ENCODE measurements around the gene TRIM2. TPM values are rescaled to one million over a fixed set of nuclear protein-coding genes. Genes with fewer than 3 reads are reported as not detected.

TRIM2 gene
- total RNA-seq, 1 experiment from 2014 or later: 41.4 TPM

DNA sequence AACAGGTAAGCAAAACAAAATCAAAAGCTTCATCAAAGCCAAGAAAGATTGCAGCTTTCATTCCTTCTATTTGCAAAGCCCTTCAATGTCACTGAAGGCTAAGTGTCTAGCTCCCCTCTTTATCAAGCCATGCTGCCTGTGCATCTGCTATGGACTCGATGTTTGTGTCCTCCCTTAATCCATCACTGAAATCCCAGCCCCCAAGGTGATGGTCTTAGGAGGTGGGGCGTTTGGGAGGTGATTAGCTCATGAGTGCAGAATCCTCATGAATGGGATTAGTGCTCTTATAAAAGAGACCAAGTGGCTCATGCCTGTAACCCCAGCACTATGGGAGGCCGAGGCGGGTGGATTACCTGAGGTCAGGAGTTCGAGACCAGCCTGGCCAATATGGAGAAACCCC, 6.9 kb upstream of the TRIM2 start:
- ATAC-seq: no peak
- H3K4me3 ChIP-seq (replicated peaks in 1 of 2; ENCODE audit: low read depth in 1 of 2, low read length in 2 of 2): no peak overlapping the region
- no TSS peak for BruUV-seq (replicated peaks)
- H2AFZ ChIP-seq (ENCODE audit: low read depth, low read length, poor library complexity, severe bottlenecking): no peak overlapping the region
- no peak overlapping the region for H3K27ac ChIP-seq (ENCODE audit: low read depth, low read length)
- TF ChIP-seq EZH2 (IDR thresholded peaks at IDR 0.05): no peak
- no peak for TF ChIP-seq MAX (IDR thresholded peaks at IDR 0.05)
- no peak for TF ChIP-seq ZNF274 (IDR thresholded peaks at IDR 0.05; ENCODE audit: low read depth, low read length)
- no peak for TF ChIP-seq YY1 (IDR thresholded peaks at IDR 0.05; ENCODE audit: extremely low read depth, insufficient replicate concordance, low read depth, low read length)
- no peak for TF ChIP-seq CBX3 (IDR thresholded peaks at IDR 0.05; ENCODE audit: low read depth)
- TF ChIP-seq RAD21 (IDR thresholded peaks at IDR 0.05; ENCODE audit: low read depth): no peak
- no peak for TF ChIP-seq JUND (IDR thresholded peaks at IDR 0.05)
- TF ChIP-seq CEBPB (IDR thresholded peaks at IDR 0.05; ENCODE audit: low read depth): no peak
- intact Hi-C loops (cut with micrococcal nuclease): no loop called here
- CTCF ChIA-PET: no interaction called here
- no peak overlapping the region for H3K4me2 ChIP-seq (ENCODE audit: low read length)
- RAD21 ChIA-PET (ENCODE audit: low non-redundant PET in 1 of 2, low total read pairs in 2 of 2, uncharacterized antibody in 2 of 2, unreplicated experiment in 2 of 2): interaction anchor here in 1 of 2 experiments (0.7 kb wide), 1 partner anchor 8 kb away, joined by 3 read pairs; no protein-coding TSS in a partner anchor
- no peaks in the 10 kb centered on the region for H3K9me3 ChIP-seq (ENCODE audit: control insufficient read depth in 1 of 2, insufficient read depth in 1 of 2, low read depth in 1 of 2, low read length in 2 of 2)
- no peaks in the 10 kb centered on the region for H4K20me1 ChIP-seq (ENCODE audit: insufficient read depth)
- no peaks in the 10 kb centered on the region for H3K79me2 ChIP-seq (ENCODE audit: insufficient read depth, low read length)
- no peaks in the 10 kb centered on the region for H3K27me3 ChIP-seq (ENCODE audit: insufficient read depth, low read length)
- no peaks in the 10 kb centered on the region for H3K4me1 ChIP-seq (ENCODE audit: control insufficient read depth in 1 of 2, insufficient read depth in 2 of 2, low read length in 2 of 2)
- no peaks in the 10 kb centered on the region for H3K9me2 ChIP-seq (ENCODE audit: insufficient read depth)
- no peaks in the 10 kb centered on the region for H3K36me3 ChIP-seq (ENCODE audit: control insufficient read depth in 1 of 2, insufficient read depth in 2 of 2, low read length in 2 of 2)
- no peak overlapping the region for H3K9ac ChIP-seq (ENCODE audit: low read length)
- POLR2A ChIA-PET: no interaction called here
- DNase-seq (ENCODE audit: low read depth, low spot score): no peak

DNA sequence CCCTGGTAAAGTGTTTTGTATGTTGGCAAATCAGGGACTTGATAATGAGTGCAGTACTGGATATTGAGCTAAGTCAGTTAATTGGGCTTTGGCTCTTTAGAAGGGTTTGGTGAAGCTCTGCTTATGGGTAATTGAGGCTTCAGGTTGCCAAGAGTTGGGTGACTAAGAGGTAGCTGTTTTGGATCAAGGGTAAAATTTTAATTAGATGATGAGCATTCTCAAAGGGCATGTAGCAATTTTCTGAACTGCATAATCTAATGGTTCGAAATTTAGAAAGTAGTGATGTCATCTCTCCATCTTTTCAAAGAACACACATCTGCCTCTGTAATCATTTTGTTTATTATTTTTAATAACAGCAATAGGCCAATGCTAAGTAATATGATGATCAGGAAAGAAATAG, 5.5 kb upstream of the TRIM2 start:
- intact Hi-C loops (cut with micrococcal nuclease): no loop called here

More for the DNA sequence above, 5.5 kb upstream of the TRIM2 start:
- H3K79me2 ChIP-seq (ENCODE audit: insufficient read depth, low read length): no peaks in the 10 kb centered on the region
- no peaks in the 10 kb centered on the region for H3K36me3 ChIP-seq (ENCODE audit: control insufficient read depth in 1 of 2, insufficient read depth in 2 of 2, low read length in 2 of 2)
- H3K4me3 ChIP-seq (replicated peaks in 1 of 2; ENCODE audit: low read depth in 1 of 2, low read length in 2 of 2): no peak overlapping the region
- no peak for TF ChIP-seq SIN3A (IDR thresholded peaks at IDR 0.05; ENCODE audit: low read depth)
- no peak for TF ChIP-seq JUND (IDR thresholded peaks at IDR 0.05)
- TF ChIP-seq, protein P1, sequence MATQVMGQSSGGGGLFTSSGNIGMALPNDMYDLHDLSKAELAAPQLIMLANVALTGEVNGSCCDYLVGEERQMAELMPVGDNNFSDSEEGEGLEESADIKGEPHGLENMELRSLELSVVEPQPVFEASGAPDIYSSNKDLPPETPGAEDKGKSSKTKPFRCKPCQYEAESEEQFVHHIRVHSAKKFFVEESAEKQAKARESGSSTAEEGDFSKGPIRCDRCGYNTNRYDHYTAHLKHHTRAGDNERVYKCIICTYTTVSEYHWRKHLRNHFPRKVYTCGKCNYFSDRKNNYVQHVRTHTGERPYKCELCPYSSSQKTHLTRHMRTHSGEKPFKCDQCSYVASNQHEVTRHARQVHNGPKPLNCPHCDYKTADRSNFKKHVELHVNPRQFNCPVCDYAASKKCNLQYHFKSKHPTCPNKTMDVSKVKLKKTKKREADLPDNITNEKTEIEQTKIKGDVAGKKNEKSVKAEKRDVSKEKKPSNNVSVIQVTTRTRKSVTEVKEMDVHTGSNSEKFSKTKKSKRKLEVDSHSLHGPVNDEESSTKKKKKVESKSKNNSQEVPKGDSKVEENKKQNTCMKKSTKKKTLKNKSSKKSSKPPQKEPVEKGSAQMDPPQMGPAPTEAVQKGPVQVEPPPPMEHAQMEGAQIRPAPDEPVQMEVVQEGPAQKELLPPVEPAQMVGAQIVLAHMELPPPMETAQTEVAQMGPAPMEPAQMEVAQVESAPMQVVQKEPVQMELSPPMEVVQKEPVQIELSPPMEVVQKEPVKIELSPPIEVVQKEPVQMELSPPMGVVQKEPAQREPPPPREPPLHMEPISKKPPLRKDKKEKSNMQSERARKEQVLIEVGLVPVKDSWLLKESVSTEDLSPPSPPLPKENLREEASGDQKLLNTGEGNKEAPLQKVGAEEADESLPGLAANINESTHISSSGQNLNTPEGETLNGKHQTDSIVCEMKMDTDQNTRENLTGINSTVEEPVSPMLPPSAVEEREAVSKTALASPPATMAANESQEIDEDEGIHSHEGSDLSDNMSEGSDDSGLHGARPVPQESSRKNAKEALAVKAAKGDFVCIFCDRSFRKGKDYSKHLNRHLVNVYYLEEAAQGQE (IDR thresholded peaks at IDR 0.05; ENCODE audit: low read depth): no peak
- no peak for TF ChIP-seq CBX3 (IDR thresholded peaks at IDR 0.05; ENCODE audit: low read depth)
- TF ChIP-seq EZH2phosphoT487 (IDR thresholded peaks at IDR 0.05; ENCODE audit: borderline replicate concordance): no peak
- no peak for TF ChIP-seq SRF (IDR thresholded peaks at IDR 0.05; ENCODE audit: low read depth)
- TF ChIP-seq YY1 (IDR thresholded peaks at IDR 0.05; ENCODE audit: extremely low read depth, insufficient replicate concordance, low read depth, low read length): no peak
- no peak for TF ChIP-seq EZH2 (IDR thresholded peaks at IDR 0.05)
- TF ChIP-seq RAD21 (IDR thresholded peaks at IDR 0.05; ENCODE audit: low read depth): no peak
- no peak for TF ChIP-seq ZNF274 (IDR thresholded peaks at IDR 0.05; ENCODE audit: low read depth, low read length)
- no peak for TF ChIP-seq MAX (IDR thresholded peaks at IDR 0.05)
- TF ChIP-seq CEBPB (IDR thresholded peaks at IDR 0.05; ENCODE audit: low read depth): no peak
- TF ChIP-seq FOSL1 (IDR thresholded peaks at IDR 0.05; ENCODE audit: low read depth): no peak
- ChIA-PET RAD21 (ENCODE audit: low non-redundant PET in 1 of 2, low total read pairs in 2 of 2, uncharacterized antibody in 2 of 2, unreplicated experiment in 2 of 2) (no interaction called here), CTCF (no interaction called here), POLR2A (no interaction called here)
- peak overlapping the region; percentile 20 for H2AFZ ChIP-seq (ENCODE audit: low read depth, low read length, poor library complexity, severe bottlenecking)
- no peak for DNase-seq (ENCODE audit: low read depth, low spot score)
- H3K27me3 ChIP-seq (ENCODE audit: insufficient read depth, low read length): no peaks in the 10 kb centered on the region
- no peaks in the 10 kb centered on the region for H4K20me1 ChIP-seq (ENCODE audit: insufficient read depth)
- no peaks in the 10 kb centered on the region for H3K9me2 ChIP-seq (ENCODE audit: insufficient read depth)
- BruUV-seq (replicated peaks): no TSS peak
- H3K9ac ChIP-seq (ENCODE audit: low read length): no peak overlapping the region
- H3K4me2 ChIP-seq (ENCODE audit: low read length): no peak overlapping the region
- no peak for ATAC-seq
- H3K9me3 ChIP-seq (ENCODE audit: control insufficient read depth in 1 of 2, insufficient read depth in 1 of 2, low read depth in 1 of 2, low read length in 2 of 2): no peaks in the 10 kb centered on the region
- peaks cover 5% of the 10 kb centered on the region in 2 experiments; a peak in 3 of 4 replicates for H3K4me1 ChIP-seq (ENCODE audit: control insufficient read depth in 1 of 2, insufficient read depth in 2 of 2, low read length in 2 of 2)
- H3K27ac ChIP-seq (ENCODE audit: low read depth, low read length): no peak overlapping the region

Measured in HCT116 (cell line).